Heart left ventricle (tissue), 16 donors: ENCODE results near the gene APLN. TPM values are rescaled to one million over a fixed set of nuclear protein-coding genes. Genes with fewer than 3 reads are reported as not detected.

Source experiments
- ATAC-seq, 4 donors: fragments of 200-7000 bp; cut with Tn5 transposase; one replicate each; pipeline ENCODE4 v1.9.1; 2020 to 2022; ENCODE audit warnings: moderate library complexity in 4 of 4, mild to moderate bottlenecking in 3 of 4, moderate number of reproducible peaks in 1 of 4
- DNase-seq, 5 donors: peaks; one replicate each; pipeline ENCODE4 v3.0.0-alpha.2; 2020
- H3K27ac ChIP-seq, 12 donors: fragments of 200-600 bp; sonication (generic) in 4 of 12; one replicate each; pipeline versions ENCODE4 v1.5.0 to v1.8.0; 2016 to 2022; ENCODE audit warnings: mild to moderate bottlenecking in 2 of 12
- H3K27me3 ChIP-seq, 9 donors: fragments of 200-600 bp; sonication (generic) in 2 of 9; one replicate each; pipeline versions ENCODE4 v1.5.1 to v1.8.0; 2016 to 2022; ENCODE audit warnings: mild to moderate bottlenecking in 3 of 9
- H3K36me3 ChIP-seq, 9 donors: fragments of 200-600 bp; sonication (generic) in 2 of 9; one replicate each; pipeline versions ENCODE4 v1.5.0 to v1.8.0; 2018 to 2022; ENCODE audit warnings: mild to moderate bottlenecking in 2 of 9
- H3K4me1 ChIP-seq, 12 donors: fragments of 200-600 bp; sonication (generic) in 4 of 12; one replicate each; pipeline versions ENCODE4 v1.5.0 to v1.8.0; 2016 to 2022; ENCODE audit warnings: mild to moderate bottlenecking in 3 of 12
- H3K4me3 ChIP-seq, 12 donors: fragments of 200-600 bp; sonication (generic) in 4 of 12; one replicate each; pipeline versions ENCODE4 v1.5.0 to v1.8.0; 2017 to 2022; ENCODE audit warnings: mild to moderate bottlenecking in 9 of 12, moderate library complexity in 4 of 12
- H3K9me3 ChIP-seq, 12 donors: fragments of 200-600 bp; sonication (generic) in 4 of 12; one replicate each; pipeline versions ENCODE4 v1.5.0 to v1.8.0; 2016 to 2022; ENCODE audit warnings: mild to moderate bottlenecking in 1 of 12
- POLR2A ChIP-seq, 2 donors: fragments of 450-650 bp; IDR thresholded peaks; one replicate each; pipeline ENCODE4 v1.6.1; 2017; ENCODE audit warnings: antibody characterized with exemption in 2 of 2, mild to moderate bottlenecking in 2 of 2, moderate library complexity in 2 of 2
- WGBS, 4 donors: extraction: QIAGEN DNeasy Blood & Tissue Kit in 2 of 4; methylation state at CpG; one replicate each; pipeline versions ENCODE4 v1.1.5 to v1.1.7; 2013 to 2018; 5-methylcytosine and 5-hydroxymethylcytosine counted together
- intact Hi-C, 10 donors: fragments of 100-400 bp; cut with DNase I; formaldehyde crosslinking; loops; one replicate each; pipeline versions ENCODE4 v1.11.1 to v1.14.2; 2022
- polyA plus RNA-seq, 2 donors: library from polyadenylated mRNA; stranded (reverse); fragments of 200-250 nt; gene quantifications; one replicate each; pipeline ENCODE4 v1.2.3, GENCODE V29; 2013
- total RNA-seq, 9 donors: library from RNA; depleted of rRNA in 2 of 9; stranded (reverse); fragments of >200 nt in 2 of 9; fragmentation: NEBNext Ultra II Directional in 3 of 9; extraction: Animal tissue kit (Norgen Biotek cat#: 25700) in 3 of 9; gene quantifications; one replicate each; pipeline versions ENCODE4 v1.1.0 to v1.2.4, GENCODE V29; 2016 to 2023
- TF ChIP-seq, protein P1 (sequence below), 12 donors: fragments of 200-600 bp; sonication (generic) in 4 of 12; IDR thresholded peaks; one replicate each; pipeline versions ENCODE4 v1.5.0 to v1.8.0; 2018 to 2022; ENCODE audit warnings: antibody characterized with exemption in 12 of 12, mild to moderate bottlenecking in 5 of 12
- donor health status: ischemic (EF 13 %, LVEDD 7.1; RV severe dilation, severe dysfunction).
- donor health status: healthy with polysubstance abuse.
- donor health status: DM: no; HTN: yes; CAD: no.
- donor health status: DM: no; HTN: no; CAD: no.
- donor health status: ischemic (EF 25% LVEDD 6.9; RV normal size, moderate dysfunction).
- donor health status: ischemic (EF 25% LVEDD 5.7; RV mildly dilated, moderate dysfunction).
- donor health status: healthy.
- donor health status: DM: yes; HTN: yes; CAD: no.
- donor health status: ischemic (EF 35%, LVEDD 5.7; RV mildly dilated, moderate dysfunction).
- donor health status: nonischemic (EF 11% LVEDD 7.7; RV severe dilation, severe dysfunction).
- donor health status: DM: yes; HTN: yes; CAD: no.
- donor health status: PGD.
- donor health status: ischemic (EF 29% LVEDD 5.4; RV normal size, mild dysfunction).
- donor health status: nonischemic (EF 23%, LVEDD 6.1; RV moderate dilation, normal function).

Gene APLN
- total and polyA plus RNA-seq, 11 donors, result 3.6 to 19.9 (median 10.4) TPM

DNA sequence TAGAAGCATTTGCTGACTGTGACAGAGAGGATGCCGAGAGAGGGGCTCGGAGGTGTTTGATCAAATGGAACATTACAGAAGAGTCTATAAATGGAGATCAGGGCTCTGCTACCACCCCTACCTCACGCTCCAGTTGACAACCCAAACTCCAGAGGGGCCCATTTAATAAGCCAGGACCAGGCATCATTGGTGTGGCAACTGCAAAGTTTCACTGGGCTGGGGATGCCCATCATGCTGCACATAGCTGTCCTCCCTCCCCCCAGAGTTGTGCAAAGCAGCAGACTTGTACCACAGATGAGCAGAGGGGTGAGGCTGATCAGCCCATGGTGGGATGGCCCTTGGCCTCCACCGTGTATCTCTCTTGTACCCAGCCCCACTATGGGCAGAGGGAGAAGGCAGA, 45.8 kb upstream of the APLN start:
- ATAC-seq (no peak), DNase-seq (no peak)
- Histone ChIP-seq H3K36me3 (no peaks in the 10 kb centered on the region), H3K27me3 (no peaks in the 10 kb centered on the region), H3K27ac (no peak overlapping the region), H3K4me3 (no peak overlapping the region), H3K9me3 (no peaks in the 10 kb centered on the region), H3K4me1 (peaks cover 0 to 18% (median 5%) of the 10 kb centered on the region in 12 donors)
- intact Hi-C loops, result loop anchor here in 1 of 10 donors (5.0 kb wide), 1 partner anchor 38 kb away; no protein-coding TSS in a partner anchor
- WGBS, 4 donors, result 77 to 98% (median 87%) methylated on average over 3 to 4 of the region's 4 CpGs
- TF ChIP-seq POLR2A (IDR thresholded peaks at IDR 0.05), result no peak

DNA sequence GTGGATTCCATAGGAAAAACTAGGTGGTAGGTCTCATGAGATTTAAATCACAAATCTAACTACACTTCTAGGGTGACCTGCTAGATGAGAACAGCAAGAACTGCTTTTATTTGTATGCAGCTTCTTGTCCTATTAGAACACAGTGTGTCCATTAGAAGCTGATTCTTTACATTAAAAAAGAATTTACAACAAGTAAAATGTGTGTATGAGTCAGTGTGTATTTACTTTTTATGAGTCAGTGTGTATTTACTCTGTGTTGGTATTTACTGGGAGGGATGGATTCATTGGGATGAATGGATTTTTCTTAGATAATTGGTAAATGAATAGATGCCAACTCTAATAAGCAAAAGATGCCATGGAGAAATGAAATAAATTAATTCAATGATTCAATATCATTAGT, 43.4 kb upstream of the APLN start:
- intact Hi-C loops, result no loop called here

DNA sequence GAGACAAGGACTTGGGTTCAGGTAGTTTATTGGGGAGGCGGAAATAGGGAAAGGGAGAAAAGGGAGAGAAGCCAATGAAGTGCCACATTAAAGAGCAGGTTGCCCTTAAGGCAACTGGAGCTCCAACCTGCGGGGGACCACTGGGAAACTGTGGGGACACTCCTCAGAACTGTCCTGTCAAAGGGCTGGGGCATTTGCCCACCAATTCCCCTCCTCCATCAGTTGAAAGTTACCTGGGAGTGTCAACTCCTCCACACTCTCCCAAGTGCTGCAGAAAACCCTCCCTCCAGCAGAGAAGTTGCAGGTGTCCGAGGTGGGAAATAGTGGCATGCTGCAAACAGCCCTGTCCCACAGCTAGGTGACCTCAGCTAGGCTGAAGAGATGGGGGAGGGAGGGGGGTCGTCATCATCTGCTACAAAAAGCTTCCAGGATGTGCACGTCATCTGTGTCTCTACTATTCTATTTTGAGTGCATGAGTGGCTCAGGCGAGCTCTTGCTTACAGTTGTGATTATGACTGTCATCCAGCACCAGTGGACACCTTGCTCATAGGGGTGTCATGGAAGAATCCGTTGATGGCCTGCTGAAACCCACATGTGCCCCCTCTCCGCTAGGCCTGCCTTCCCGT, 42.6 kb upstream of the APLN start:
- peak overlapping the region in 1 of 12 donors; percentile 35 for H3K27ac ChIP-seq
- peak; percentile 77 to 86 (median 84) for ATAC-seq
- H3K4me3 ChIP-seq, result no peak overlapping the region
- intact Hi-C loops, result no loop called here
- H3K27me3 ChIP-seq, result no peaks in the 10 kb centered on the region
- H3K36me3 ChIP-seq, result no peaks in the 10 kb centered on the region
- DNase-seq, result peak in 2 of 5 donors; percentile 34 to 66
- H3K9me3 ChIP-seq, result no peaks in the 10 kb centered on the region
- 54 to 67% (median 57%) methylated on average over 9 of the region's 9 CpGs for WGBS, 4 donors
- TF ChIP-seq, protein P1, sequence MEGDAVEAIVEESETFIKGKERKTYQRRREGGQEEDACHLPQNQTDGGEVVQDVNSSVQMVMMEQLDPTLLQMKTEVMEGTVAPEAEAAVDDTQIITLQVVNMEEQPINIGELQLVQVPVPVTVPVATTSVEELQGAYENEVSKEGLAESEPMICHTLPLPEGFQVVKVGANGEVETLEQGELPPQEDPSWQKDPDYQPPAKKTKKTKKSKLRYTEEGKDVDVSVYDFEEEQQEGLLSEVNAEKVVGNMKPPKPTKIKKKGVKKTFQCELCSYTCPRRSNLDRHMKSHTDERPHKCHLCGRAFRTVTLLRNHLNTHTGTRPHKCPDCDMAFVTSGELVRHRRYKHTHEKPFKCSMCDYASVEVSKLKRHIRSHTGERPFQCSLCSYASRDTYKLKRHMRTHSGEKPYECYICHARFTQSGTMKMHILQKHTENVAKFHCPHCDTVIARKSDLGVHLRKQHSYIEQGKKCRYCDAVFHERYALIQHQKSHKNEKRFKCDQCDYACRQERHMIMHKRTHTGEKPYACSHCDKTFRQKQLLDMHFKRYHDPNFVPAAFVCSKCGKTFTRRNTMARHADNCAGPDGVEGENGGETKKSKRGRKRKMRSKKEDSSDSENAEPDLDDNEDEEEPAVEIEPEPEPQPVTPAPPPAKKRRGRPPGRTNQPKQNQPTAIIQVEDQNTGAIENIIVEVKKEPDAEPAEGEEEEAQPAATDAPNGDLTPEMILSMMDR (IDR thresholded peaks at IDR 0.05), result no peak
- TF ChIP-seq POLR2A (IDR thresholded peaks at IDR 0.05), result no peak
- H3K4me1 ChIP-seq, result peaks cover 0 to 17% (median 5%) of the 10 kb centered on the region in 12 donors

More for the DNA sequence above, 43.4 kb upstream of the APLN start:
- TF ChIP-seq, protein P1 (IDR thresholded peaks at IDR 0.05), result no peak
- TF ChIP-seq POLR2A (IDR thresholded peaks at IDR 0.05), result no peak
- Histone ChIP-seq H3K36me3 (no peaks in the 10 kb centered on the region), H3K27me3 (no peaks in the 10 kb centered on the region), H3K4me1 (peaks cover 0 to 18% (median 5%) of the 10 kb centered on the region in 12 donors), H3K27ac (no peak overlapping the region), H3K4me3 (no peak overlapping the region), H3K9me3 (no peaks in the 10 kb centered on the region)
- DNase-seq (no peak), ATAC-seq (no peak)

DNA sequence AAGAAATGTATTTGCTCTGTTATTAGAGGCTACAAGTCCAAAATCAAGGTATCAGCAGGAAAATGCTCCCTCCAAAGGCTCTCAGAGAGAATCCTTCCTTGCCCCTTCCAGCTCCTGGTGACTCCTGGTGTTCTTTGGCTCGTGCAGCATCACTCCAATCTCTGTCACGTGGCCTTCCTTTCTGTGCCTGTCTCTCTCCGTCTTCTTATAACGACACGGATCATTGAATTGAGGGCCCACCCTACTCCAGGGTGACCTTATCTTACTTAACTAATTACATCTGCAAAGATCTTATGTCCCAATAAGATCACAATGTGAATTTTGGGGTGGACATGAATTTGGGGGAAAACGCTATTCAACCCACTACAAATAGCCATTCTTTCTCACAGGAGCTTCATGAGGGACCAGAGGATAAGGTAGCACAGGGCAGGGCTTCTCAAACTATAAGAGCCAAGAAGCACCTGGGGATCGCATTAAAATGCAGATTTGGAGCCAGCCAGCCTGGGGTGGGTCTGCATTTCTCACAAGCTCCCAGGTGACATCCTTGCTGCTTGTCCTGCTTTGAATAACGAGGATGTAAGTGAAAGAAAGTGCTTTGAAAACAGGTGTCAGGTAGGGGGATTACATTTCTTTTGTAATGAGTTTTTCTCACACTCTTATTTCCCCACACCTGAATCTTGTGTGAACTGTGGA, 41.9 kb upstream of the APLN start:
- WGBS, 4 donors, result 68 to 95% (median 85%) methylated on average over 8 of the region's 8 CpGs
- Histone ChIP-seq H3K4me1 (peaks cover 0 to 10% (median 5%) of the 10 kb centered on the region in 12 donors), H3K9me3 (no peaks in the 10 kb centered on the region), H3K4me3 (no peak overlapping the region), H3K27me3 (no peaks in the 10 kb centered on the region), H3K27ac (no peak overlapping the region), H3K36me3 (no peaks in the 10 kb centered on the region)
- ATAC-seq (no peak), DNase-seq (no peak)
- intact Hi-C loops, result no loop called here
- TF ChIP-seq, protein P1 (IDR thresholded peaks at IDR 0.05), result no peak
- no peak for TF ChIP-seq POLR2A (IDR thresholded peaks at IDR 0.05)
